Panc1 (cell line): ENCODE data around the gene SLC5A2.
"Not testable (repeated sequence)": the region's sequence is repeated elsewhere in the genome, so short reads cannot be mapped to it uniquely, and the experiment has no call there.

Experiments used
- CTCF ChIP-seq: fragments of 450-650 bp; IDR thresholded peaks from 2 replicates; pipeline ENCODE4 v1.5.1; 2017; ENCODE audit warnings: mild to moderate bottlenecking
- POLR2AphosphoS5 ChIP-seq: IDR thresholded peaks from 2 replicates; pipeline ENCODE4 v1.6.1; 2012; ENCODE audit warnings: mild to moderate bottlenecking, low read depth, low read length, moderate library complexity
- REST ChIP-seq, 2 experiments: IDR thresholded peaks; 2 replicates each; pipeline ENCODE4 v1.6.1; 2011 to 2012; ENCODE audit warnings: low read depth in 2 of 2, control low read depth in 1 of 2, low read length in 1 of 2, mild to moderate bottlenecking in 1 of 2, moderate library complexity in 1 of 2; ENCODE audit not compliant: insufficient read depth in 1 of 2
- SIN3A ChIP-seq: IDR thresholded peaks from 2 replicates; pipeline ENCODE4 v1.6.1; 2012; ENCODE audit warnings: low read depth, mild to moderate bottlenecking, low read length, moderate library complexity, borderline replicate concordance; ENCODE audit not compliant: insufficient read depth

GRCh38 chr16:31503555-31503954 is 20.6 kb downstream of the SLC5A2 start:
- TF ChIP-seq CTCF; POLR2AphosphoS5; REST (IDR thresholded peaks at IDR 0.05; ENCODE audit: insufficient read depth in 1 of 2, low read depth in 2 of 2, low read length in 1 of 2); SIN3A: not testable (repeated sequence)
